Non-pigmented ciliary epithelial cell (primary cell): ENCODE measurements around the gene CLCNKB.
"Not testable (repeated sequence)": the region's sequence is repeated elsewhere in the genome, so short reads cannot be mapped to it uniquely, and the experiment has no call there.

Source experiments
- DNase-seq: peaks from one replicate; pipeline ENCODE4 v3.0.0-alpha.2; 2010; ENCODE audit warnings: low read depth

CLCNKB gene

GRCh38 chr1:16015491-16015890, 28.1 kb upstream of the CLCNKB start:
- DNase-seq = no peak

- no peak for DNase-seq
These were observed 27.4 kb upstream of the CLCNKB start for GRCh38 chr1:16015960-16016901.

GRCh38 chr1:16017076-16017460, 26.5 kb upstream of the CLCNKB start:
- DNase-seq = no peak

- no peak for DNase-seq
These were observed 25.9 kb upstream of the CLCNKB start, which contains the start of gene HSPB7 for GRCh38 chr1:16017461-16018303. TSS of gene HSPB7 (minus strand) at chr1:16018043. CDS start at chr1:16017963, 80 bp downstream.

GRCh38 chr1:16018308-16018707, 25.3 kb upstream of the CLCNKB start:
- no peak for DNase-seq

- no peak for DNase-seq
These were observed 24.6 kb upstream of the CLCNKB start for GRCh38 chr1:16018749-16019643.

- DNase-seq = no peak
These were observed 23.8 kb upstream of the CLCNKB start for GRCh38 chr1:16019644-16020277.

- no peak for DNase-seq
These were observed 23.3 kb upstream of the CLCNKB start for GRCh38 chr1:16020325-16020724.

GRCh38 chr1:16020878-16021277, 22.7 kb upstream of the CLCNKB start:
- DNase-seq = not testable (repeated sequence)

- no peak for DNase-seq
These were observed 21.9 kb upstream of the CLCNKB start, which contains the start of gene CLCNKA for GRCh38 chr1:16021681-16022080. TSS of gene CLCNKA (plus strand) at chr1:16022036. CDS start at chr1:16022620, 584 bp downstream.

- no peak for DNase-seq
These were observed 21.2 kb upstream of the CLCNKB start for GRCh38 chr1:16022393-16022792.

GRCh38 chr1:16023050-16023653, 20.4 kb upstream of the CLCNKB start:
- no peak for DNase-seq

- DNase-seq = not testable (repeated sequence)
These were observed 17.3 kb upstream of the CLCNKB start for GRCh38 chr1:16026302-16026701.

GRCh38 chr1:16026723-16027484, 16.7 kb upstream of the CLCNKB start:
- DNase-seq = no peak

- no peak for DNase-seq
These were observed 15.2 kb upstream of the CLCNKB start for GRCh38 chr1:16028237-16029002.

GRCh38 chr1:16029003-16029268, 14.6 kb upstream of the CLCNKB start:
- DNase-seq = not testable (repeated sequence)

- no peak for DNase-seq
These were observed 14.3 kb upstream of the CLCNKB start for GRCh38 chr1:16029288-16029687.

GRCh38 chr1:16031551-16031950, 12.0 kb upstream of the CLCNKB start:
- no peak for DNase-seq

GRCh38 chr1:16032388-16033102, 11.0 kb upstream of the CLCNKB start:
- no peak for DNase-seq
